ENCODE measurements around the gene LRMDA. TPM values are rescaled to one million over a fixed set of nuclear protein-coding genes. Genes with fewer than 3 reads are reported as not detected.

The LRMDA gene
- total RNA-seq, 1 donor from 2014 or later: 17.1 TPM

GRCh38 chr10:75994357-75995040 is 563.1 kb downstream of the LRMDA start:
- DNase-seq (ENCODE audit: low spot score): no peak

GRCh38 chr10:75995041-75995430 is 563.6 kb downstream of the LRMDA start:
- DNase-seq (ENCODE audit: low spot score): no peak

DNA sequence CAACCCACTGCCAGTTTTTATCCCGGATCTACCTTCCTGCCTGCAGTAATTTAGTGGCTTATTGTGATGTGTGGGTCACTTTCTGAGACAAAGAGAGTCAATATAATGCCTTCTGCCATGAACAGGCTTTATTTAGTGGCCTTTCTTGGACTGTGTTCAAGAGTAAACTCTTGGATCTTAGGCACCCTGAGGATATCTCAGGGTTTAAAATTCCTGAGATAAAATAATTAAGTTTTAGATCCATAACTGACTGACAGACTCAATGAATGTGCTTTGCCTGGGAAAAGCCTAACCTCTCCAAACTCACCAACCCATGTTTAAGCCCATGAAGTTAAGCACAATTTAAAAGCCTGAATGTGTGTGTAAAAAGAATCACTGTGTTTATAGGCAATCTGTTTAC is 564.3 kb downstream of the LRMDA start:
- DNase-seq (ENCODE audit: low spot score): no peak

- DNase-seq (ENCODE audit: low spot score): no peak
These were observed 567.6 kb downstream of the LRMDA start for GRCh38 chr10:75999001-75999400.

- no peak for DNase-seq (ENCODE audit: low spot score)
These were observed 568.2 kb downstream of the LRMDA start for GRCh38 chr10:75999515-76000209.

DNA sequence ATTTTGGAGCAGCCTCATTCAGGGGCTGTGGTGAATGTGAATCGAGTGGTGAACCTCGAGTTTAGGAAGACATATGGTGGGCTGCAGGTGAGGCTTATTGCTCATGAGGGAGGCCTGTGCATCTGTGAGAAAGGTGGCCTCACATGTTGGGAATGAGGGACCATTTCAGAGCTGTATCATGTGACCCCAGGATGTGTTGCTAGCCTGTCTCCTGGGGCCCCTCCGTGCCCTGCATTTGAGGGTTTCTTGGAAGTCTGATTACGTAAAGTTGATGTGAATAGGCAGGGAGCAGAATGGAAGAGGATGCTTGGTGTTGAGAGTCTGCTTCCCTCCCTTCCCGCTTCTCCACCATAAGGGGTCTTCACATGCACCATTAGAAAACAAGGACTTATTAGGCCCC is 569.1 kb downstream of the LRMDA start:
- DNase-seq (ENCODE audit: low spot score): no peak

GRCh38 chr10:76001019-76001418 is 569.6 kb downstream of the LRMDA start:
- DNase-seq (ENCODE audit: low spot score): no peak

GRCh38 chr10:76001461-76001860 is 570.0 kb downstream of the LRMDA start:
- no peak for DNase-seq (ENCODE audit: low spot score)

- no peak for DNase-seq (ENCODE audit: low spot score)
These were observed 570.9 kb downstream of the LRMDA start for GRCh38 chr10:76002262-76002854.

DNA sequence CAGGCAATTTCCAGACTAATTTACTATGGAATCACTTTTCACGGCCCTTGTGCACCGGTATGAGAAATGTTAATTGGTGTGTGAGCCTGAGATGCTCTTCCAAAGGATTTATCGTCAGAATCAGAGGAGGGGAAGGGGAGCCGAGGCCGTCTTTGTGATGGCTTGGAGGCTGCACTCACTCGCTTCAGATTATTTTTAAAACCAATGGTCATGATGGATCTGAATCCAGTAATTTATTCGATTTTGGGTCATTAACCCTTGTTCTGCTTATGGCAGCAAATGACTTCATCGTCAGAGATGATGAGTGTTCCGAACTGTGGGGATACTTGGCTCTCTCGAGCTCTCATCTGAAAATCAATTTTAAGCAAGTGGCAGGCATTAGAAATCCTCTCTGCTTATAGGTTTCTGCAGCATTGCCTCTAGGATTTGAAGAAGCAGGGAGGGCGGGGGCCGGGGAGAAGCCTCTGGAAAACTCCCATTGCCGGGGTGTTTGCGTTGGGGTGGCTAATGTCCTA is 576.3 kb downstream of the LRMDA start:
- DNase-seq (ENCODE audit: low spot score): no peak

DNA sequence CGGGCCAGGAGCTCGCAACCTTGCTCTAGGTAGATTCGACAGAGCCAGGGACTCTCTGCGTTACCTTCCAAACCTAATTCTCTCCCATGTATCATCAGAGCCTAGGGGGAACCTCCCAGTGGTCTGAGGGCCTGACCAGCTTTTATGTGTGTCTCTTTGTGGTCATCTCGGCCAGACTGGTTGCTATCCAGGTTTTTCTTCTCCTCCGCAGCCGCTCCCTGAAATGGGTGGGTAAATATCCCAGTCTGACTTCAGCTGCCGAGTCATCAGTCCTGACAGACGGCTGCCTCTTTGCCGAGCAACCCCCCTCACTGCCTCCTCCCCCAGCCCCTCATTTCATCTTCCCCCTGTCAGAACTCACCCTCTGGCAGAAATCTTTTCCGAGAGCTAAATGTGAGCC is 578.1 kb downstream of the LRMDA start:
- DNase-seq (ENCODE audit: low spot score): no peak

DNA sequence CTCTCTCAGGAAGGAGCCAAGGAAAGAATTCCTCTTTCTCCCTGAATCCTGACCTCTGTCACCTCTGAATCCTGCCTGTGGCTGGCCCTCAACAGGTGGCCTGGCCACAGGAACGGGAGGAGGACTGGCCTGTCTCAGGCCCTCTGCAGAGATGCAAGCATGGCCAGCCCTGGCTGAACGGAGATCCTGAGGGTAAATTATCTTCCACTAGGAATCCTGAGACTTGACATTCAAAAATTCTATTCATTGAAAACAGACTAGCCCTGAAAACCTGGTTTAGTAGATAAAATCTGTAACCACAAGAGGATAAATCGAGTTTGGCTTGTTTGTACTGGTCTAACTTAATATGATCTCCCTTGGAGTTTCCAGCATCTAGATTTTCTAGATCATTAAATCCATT is 579.3 kb downstream of the LRMDA start:
- no peak for DNase-seq (ENCODE audit: low spot score)

DNA sequence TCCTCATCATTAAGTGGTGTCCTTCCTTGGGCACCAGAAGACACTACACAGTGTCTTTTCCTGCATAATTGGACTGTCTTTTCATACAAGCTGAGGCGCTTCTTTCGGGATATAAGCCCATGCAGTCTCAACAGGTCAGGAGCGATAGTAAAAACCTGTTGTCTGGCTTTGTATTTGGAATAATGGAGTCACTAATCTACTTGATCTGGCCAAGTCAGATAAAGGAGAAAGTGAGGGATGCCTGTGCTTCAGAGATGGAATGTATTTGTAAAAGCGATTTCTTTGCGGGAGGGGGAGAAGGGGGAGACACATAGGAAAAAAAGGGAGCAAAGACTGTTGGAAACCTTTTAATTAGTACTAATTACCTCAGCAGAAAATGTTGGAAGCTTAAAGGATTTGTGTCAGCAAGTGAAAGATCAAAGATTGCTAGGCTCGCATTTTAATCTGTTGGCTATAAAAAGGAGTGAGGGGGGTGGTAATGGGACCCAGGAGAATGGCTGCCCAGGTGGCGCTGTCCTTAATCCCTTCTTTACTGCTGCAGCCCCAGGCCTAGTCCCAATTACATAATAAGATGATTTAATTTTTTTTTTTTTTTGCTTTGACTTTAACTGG is 581.4 kb downstream of the LRMDA start:
- no peak for DNase-seq (ENCODE audit: low spot score)

- DNase-seq (ENCODE audit: low spot score): no peak
These were observed 583.8 kb downstream of the LRMDA start for GRCh38 chr10:76015245-76015644.

DNA sequence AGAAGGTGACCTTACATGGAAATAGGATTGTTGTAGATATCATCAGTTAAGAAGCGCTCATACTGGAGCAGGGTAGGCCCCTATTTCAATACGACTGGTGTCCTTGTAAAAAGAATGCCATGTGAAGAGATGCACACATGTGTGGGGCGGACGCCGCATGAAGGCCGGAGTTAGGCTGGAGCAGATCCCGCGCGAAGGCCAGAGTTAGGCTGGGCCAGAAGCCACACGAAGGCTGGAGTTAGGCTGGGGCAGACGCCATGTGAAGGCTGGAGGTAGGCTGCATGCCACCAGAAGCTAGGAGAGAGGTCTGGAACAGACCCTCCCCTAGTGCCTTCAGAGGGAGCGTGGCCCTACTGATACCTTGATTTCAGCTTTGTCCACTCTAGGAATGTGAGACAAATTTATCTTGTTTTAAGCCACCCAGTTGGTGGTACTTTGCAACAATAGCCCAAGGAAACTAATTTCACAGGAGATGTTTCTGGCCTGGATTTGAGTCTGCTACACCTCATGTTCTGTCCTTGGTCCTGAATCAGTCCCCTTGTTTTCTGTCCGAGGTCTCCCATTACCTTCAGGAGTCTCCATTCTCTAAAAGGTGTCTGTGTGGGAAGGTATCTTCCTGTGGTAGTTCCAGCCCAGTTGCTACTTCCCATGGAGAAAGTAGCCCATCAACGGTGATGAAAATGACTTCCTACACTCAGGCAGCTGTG is 585.8 kb downstream of the LRMDA start:
- DNase-seq (ENCODE audit: low spot score): no peak

GRCh38 chr10:76017733-76018433 is 586.5 kb downstream of the LRMDA start:
- DNase-seq (ENCODE audit: low spot score): no peak

DNA sequence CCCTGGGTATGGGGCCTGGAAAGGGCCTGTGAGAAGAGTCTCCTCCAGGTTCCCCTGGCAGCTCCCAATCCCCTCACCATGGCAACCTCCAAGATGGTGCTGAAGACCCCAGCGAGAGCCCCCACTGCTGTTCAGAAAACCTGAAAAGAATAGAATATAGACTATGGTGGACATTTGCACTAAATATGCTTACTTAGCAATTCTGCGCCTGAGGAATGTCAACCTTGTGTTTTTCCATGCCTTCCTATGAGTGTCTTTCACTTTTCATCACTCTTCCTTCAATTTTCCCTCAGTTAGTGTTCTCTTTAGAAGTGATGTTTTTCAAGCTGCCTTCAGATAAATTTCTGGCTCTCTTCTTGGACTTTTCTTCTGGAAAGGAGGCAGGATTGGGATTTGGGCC is 589.2 kb downstream of the LRMDA start:
- no peak for DNase-seq (ENCODE audit: low spot score)

DNA sequence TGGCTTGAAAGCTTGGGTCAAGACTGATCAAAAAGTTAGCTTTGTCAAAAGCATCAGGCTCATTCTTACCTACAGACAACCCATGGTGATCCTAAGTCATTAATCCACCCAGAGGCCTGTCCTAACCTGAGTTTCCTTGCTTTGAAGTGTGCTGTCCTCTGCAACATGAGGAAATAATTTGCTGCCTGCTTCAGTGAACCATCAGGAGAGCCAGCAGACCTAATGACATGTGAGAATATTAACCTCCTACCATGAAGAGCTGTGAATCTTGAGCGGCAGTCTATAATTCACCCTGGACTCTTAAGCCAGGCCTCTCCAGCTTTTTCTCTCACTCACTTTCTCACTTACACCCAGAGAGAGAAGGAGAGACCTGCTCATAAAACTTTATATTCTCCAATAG is 590.0 kb downstream of the LRMDA start:
- DNase-seq (ENCODE audit: low spot score): no peak

- no peak for DNase-seq (ENCODE audit: low spot score)
These were observed 590.9 kb downstream of the LRMDA start for GRCh38 chr10:76022366-76022765.

- no peak for DNase-seq (ENCODE audit: low spot score)
These were observed 591.6 kb downstream of the LRMDA start for GRCh38 chr10:76023007-76023406.

DNA sequence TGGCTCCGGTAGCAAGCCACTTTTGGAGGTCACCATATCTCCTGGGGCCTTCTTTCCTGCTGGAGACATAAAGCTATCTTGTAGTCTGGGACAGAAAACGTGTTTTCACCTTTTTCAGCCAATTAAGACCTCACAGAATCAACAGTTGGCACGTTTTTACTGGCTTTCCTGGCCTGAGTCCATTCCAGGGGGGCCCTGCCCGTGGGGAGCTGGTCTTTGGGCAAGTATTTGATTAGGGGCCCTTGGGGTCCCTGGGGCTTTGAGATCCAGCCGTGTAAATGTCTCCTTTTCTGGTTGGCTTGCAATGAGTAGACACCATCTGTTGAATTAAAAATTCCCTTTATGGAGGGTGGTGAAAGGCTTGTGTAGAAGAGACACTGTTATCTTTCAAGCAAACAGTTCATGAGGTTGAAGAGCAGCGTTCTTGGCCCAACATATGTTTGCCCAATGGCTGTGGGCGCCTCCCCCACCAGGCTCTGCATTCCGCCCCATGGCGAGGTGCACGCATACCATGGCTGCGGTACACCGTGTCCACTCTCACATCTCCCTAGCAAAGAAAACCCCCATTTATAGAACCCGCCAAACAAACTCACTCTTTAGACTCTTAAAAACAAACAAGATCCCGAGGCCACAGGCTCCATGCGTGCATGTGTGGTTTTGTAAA is 593.2 kb downstream of the LRMDA start:
- no peak for DNase-seq (ENCODE audit: low spot score)

Data from mucosa of gallbladder (tissue), 1 donor.